Neuronal stem cell (in vitro differentiated cells): ENCODE results near the gene ASAH2.

ENCODE experiments used
- DNase-seq: peaks from one replicate; pipeline ENCODE4 v3.0.0-alpha.2; 2013; ENCODE audit warnings: low spot score
- H2AFZ ChIP-seq: one replicate; pipeline ENCODE4 v1.6.1; 2013; ENCODE audit warnings: mild to moderate bottlenecking, low read length, inconsistent platforms
- H2AK5ac ChIP-seq: 2 replicates; pipeline ENCODE4 v1.6.1; 2013; ENCODE audit warnings: low read depth, mild to moderate bottlenecking, inconsistent platforms, low read length, moderate library complexity, mixed read lengths
- H2BK120ac ChIP-seq: 2 replicates; pipeline ENCODE4 v1.6.1; 2013; ENCODE audit warnings: low read depth, mild to moderate bottlenecking, inconsistent platforms, low read length, moderate library complexity, mixed read lengths
- H2BK12ac ChIP-seq: one replicate; pipeline ENCODE4 v1.6.1; 2013; ENCODE audit warnings: low read length, inconsistent platforms
- H2BK15ac ChIP-seq: 2 replicates; pipeline ENCODE4 v1.6.1; 2013; ENCODE audit warnings: mild to moderate bottlenecking, low read length, inconsistent platforms, mixed read lengths
- H2BK5ac ChIP-seq: one replicate; pipeline ENCODE4 v1.6.1; 2013; ENCODE audit warnings: inconsistent platforms, mild to moderate bottlenecking, low read length, moderate library complexity
- H3K14ac ChIP-seq: one replicate; pipeline ENCODE4 v1.6.1; 2013; ENCODE audit warnings: low read length, inconsistent platforms
- H3K18ac ChIP-seq: 2 replicates; pipeline ENCODE4 v1.6.1; 2013; ENCODE audit warnings: low read length, inconsistent platforms
- H3K23ac ChIP-seq: 2 replicates; pipeline ENCODE4 v1.6.1; 2013; ENCODE audit warnings: low read depth, mild to moderate bottlenecking, mixed read lengths, low read length, inconsistent platforms; ENCODE audit not compliant: poor library complexity
- H3K27ac ChIP-seq: replicated peaks from 3 replicates; pipeline ENCODE4 v1.5.1; 2013; ENCODE audit warnings: low read length, inconsistent platforms
- H3K27me3 ChIP-seq, 3 experiments: 2 replicates each; pipeline ENCODE4 v1.6.1; 2013; ENCODE audit warnings: low read length in 3 of 3, mild to moderate bottlenecking in 2 of 3, inconsistent platforms in 1 of 3, low read depth in 1 of 3, mixed read lengths in 1 of 3, moderate library complexity in 1 of 3; ENCODE audit not compliant: control insufficient read depth in 3 of 3, insufficient read depth in 3 of 3
- H3K36me3 ChIP-seq, 2 donors: replicated peaks in 1 of 2; 2 replicates each; pipeline ENCODE4 v1.6.1; 2013; ENCODE audit warnings: low read length in 2 of 2; ENCODE audit not compliant: control insufficient read depth in 2 of 2, insufficient read depth in 2 of 2
- H3K4ac ChIP-seq: 2 replicates; pipeline ENCODE4 v1.6.1; 2013; ENCODE audit warnings: inconsistent platforms, mild to moderate bottlenecking, low read length, moderate library complexity
- H3K4me1 ChIP-seq, 2 donors: 1 replicate in 1 of 2; 2 replicates in 1 of 2; pipeline ENCODE4 v1.6.1; 2013; ENCODE audit warnings: low read length in 2 of 2, low read depth in 1 of 2; ENCODE audit not compliant: control insufficient read depth in 2 of 2, insufficient read depth in 1 of 2
- H3K4me2 ChIP-seq: one replicate; pipeline ENCODE4 v1.6.1; 2013; ENCODE audit warnings: mild to moderate bottlenecking, low read length, inconsistent platforms; ENCODE audit not compliant: insufficient read depth, poor library complexity, severe bottlenecking
- H3K4me3 ChIP-seq, 2 donors: 2 replicates each; pipeline ENCODE4 v1.5.1; 2013; ENCODE audit warnings: low read length in 2 of 2, mild to moderate bottlenecking in 2 of 2, inconsistent platforms in 1 of 2, moderate library complexity in 1 of 2
- H3K79me1 ChIP-seq: one replicate; pipeline ENCODE4 v1.6.1; 2013; ENCODE audit warnings: low read depth, mild to moderate bottlenecking, inconsistent platforms, low read length, moderate library complexity
- H3K9ac ChIP-seq: one replicate; pipeline ENCODE4 v1.6.1; 2013; ENCODE audit warnings: mild to moderate bottlenecking, low read depth, low read length, inconsistent platforms; ENCODE audit not compliant: poor library complexity
- H3K9me3 ChIP-seq, 2 donors: replicated peaks in 1 of 2; 2 replicates each; pipeline versions ENCODE3 to v1.6.1; 2013; ENCODE audit warnings: low read length in 2 of 2, mild to moderate bottlenecking in 2 of 2, inconsistent platforms in 1 of 2, low read depth in 1 of 2, mixed read lengths in 1 of 2, moderate library complexity in 1 of 2; ENCODE audit not compliant: control insufficient read depth in 2 of 2, insufficient read depth in 1 of 2
- H4K8ac ChIP-seq: one replicate; pipeline ENCODE4 v1.6.1; 2013; ENCODE audit warnings: low read depth, mild to moderate bottlenecking, inconsistent platforms, low read length, moderate library complexity
- H4K91ac ChIP-seq: one replicate; pipeline ENCODE4 v1.6.1; 2013; ENCODE audit warnings: low read length, low read depth, mild to moderate bottlenecking, inconsistent platforms; ENCODE audit not compliant: poor library complexity
- WGBS, 2 donors: extraction: QIAGEN DNeasy Blood & Tissue Kit; methylation state at CpG; one replicate each; pipeline ENCODE4 v1.1.7; 2013; ENCODE audit warnings: missing lambda C conversion rate in 2 of 2, mixed read lengths in 1 of 2; ENCODE audit not compliant: insufficient read length in 2 of 2, insufficient replicate concordance in 1 of 2; ENCODE audit errors: extremely low coverage in 2 of 2; 5-methylcytosine and 5-hydroxymethylcytosine counted together

ASAH2 gene

DNA sequence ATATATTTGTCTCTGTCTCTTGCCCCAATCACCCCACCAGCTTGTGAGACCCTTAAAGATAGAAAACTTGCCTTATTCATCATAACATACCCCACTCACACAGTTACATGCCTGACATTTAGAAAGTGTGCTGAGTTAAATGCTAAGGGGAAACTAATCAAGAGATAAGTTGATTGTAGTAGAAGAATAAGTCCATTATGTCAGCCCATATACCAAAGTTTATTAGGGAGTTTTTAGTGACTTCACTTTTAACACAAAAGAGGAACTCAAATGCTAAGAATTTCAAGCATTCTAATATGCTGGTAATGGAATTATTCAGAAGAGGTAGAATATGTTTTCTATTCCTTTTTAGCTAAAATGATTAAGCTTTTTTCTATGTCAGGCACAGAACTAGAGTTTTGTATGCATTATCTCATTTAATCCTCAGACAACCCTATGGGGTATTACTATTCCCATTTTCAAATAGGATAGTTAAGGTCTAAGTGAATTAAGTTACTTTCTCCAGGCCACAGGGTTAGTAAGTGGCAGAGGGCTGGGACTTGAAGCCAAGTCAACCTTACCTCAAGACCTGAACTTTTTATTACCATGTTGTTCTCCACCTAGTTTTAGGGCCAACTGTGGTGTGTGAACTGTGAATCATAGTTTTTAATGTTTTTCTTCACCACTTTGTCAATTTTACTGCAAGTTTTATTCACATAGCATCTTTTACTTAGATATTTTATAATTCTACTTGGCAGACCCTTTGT is 19.6 kb downstream of the ASAH2 start:
- Histone ChIP-seq H3K9ac (no peak overlapping the region), H3K9me3 (no peaks in the 10 kb centered on the region), H2BK12ac (no peak overlapping the region), H4K91ac (no peak overlapping the region), H3K23ac (no peak overlapping the region), H2AFZ (no peak overlapping the region), H3K4me1 (no peaks in the 10 kb centered on the region), H3K4me2 (no peak overlapping the region), H3K79me1 (no peaks in the 10 kb centered on the region), H2BK15ac (no peak overlapping the region), H3K27ac (no peak overlapping the region), H3K27me3 (peaks cover 0 to 23% (median 0%) of the 10 kb centered on the region in 3 experiments), H3K36me3 (no peaks in the 10 kb centered on the region), H3K14ac (no peak overlapping the region), H3K18ac (no peak overlapping the region), H2BK120ac (no peak overlapping the region), H3K4me3 (no peak overlapping the region), H3K4ac (no peak overlapping the region), H4K8ac (no peak overlapping the region), H2BK5ac (no peak overlapping the region), H2AK5ac (no peak overlapping the region)
- no peak for DNase-seq

GRCh38 chr10:50229460-50229859 is 21.9 kb downstream of the ASAH2 start:
- Histone ChIP-seq H3K4me2 (no peak overlapping the region), H2BK120ac (no peak overlapping the region), H3K18ac (no peak overlapping the region), H3K23ac (no peak overlapping the region), H2BK12ac (no peak overlapping the region), H3K27me3 (peaks cover 0 to 21% (median 0%) of the 10 kb centered on the region in 3 experiments), H2AFZ (no peak overlapping the region), H3K4me3 (no peak overlapping the region), H3K4me1 (no peaks in the 10 kb centered on the region), H3K9me3 (no peaks in the 10 kb centered on the region), H3K36me3 (no peaks in the 10 kb centered on the region), H4K91ac (no peak overlapping the region), H3K9ac (no peak overlapping the region), H4K8ac (no peak overlapping the region), H2AK5ac (no peak overlapping the region), H2BK15ac (no peak overlapping the region), H3K27ac (no peak overlapping the region), H3K79me1 (no peaks in the 10 kb centered on the region), H3K14ac (no peak overlapping the region), H3K4ac (no peak overlapping the region), H2BK5ac (no peak overlapping the region)
- no CpG with 5 or more reads among the region's 1 CpG for WGBS, 2 donors
- DNase-seq: no peak

- Histone ChIP-seq H2AK5ac (no peak overlapping the region), H3K4me2 (no peak overlapping the region), H3K9me3 (no peaks in the 10 kb centered on the region), H3K27ac (no peak overlapping the region), H3K27me3 (peaks cover 0 to 16% (median 0%) of the 10 kb centered on the region in 3 experiments), H3K23ac (no peak overlapping the region), H3K4me1 (no peaks in the 10 kb centered on the region), H3K14ac (no peak overlapping the region), H4K8ac (no peak overlapping the region), H3K79me1 (no peaks in the 10 kb centered on the region), H3K4ac (no peak overlapping the region), H3K4me3 (no peak overlapping the region), H2BK15ac (no peak overlapping the region), H3K18ac (no peak overlapping the region), H4K91ac (no peak overlapping the region), H2BK5ac (no peak overlapping the region), H2BK120ac (no peak overlapping the region), H2BK12ac (no peak overlapping the region), H2AFZ (no peak overlapping the region), H3K36me3 (no peaks in the 10 kb centered on the region), H3K9ac (no peak overlapping the region)
- WGBS, 2 donors: no CpG with 5 or more reads among the region's 4 CpGs
- DNase-seq: no peak
These were observed 22.6 kb downstream of the ASAH2 start for GRCh38 chr10:50228672-50229071.

DNA sequence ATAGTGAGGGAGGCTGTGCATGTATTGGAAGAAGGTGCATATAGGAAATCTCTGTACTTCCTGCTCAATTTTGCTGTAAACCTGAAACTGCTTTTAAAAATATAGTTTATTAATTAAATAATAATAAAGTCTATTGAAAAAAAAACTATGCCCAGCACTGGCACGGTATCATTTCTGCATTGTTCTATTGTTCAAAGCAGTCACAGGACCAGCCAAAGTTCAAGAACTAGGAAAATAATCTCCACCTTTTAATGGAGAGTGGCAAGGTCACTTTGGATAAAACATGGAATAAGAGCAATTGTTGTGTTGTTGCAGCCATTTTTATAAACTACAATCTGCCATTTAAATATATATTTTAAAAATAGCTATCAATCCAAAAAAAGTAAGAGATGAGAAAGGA is 24.7 kb downstream of the ASAH2 start:
- H2BK15ac ChIP-seq: no peak overlapping the region
- DNase-seq: no peak
- H2BK12ac ChIP-seq: no peak overlapping the region
- H3K23ac ChIP-seq: no peak overlapping the region
- H4K8ac ChIP-seq: no peak overlapping the region
- H3K36me3 ChIP-seq: no peaks in the 10 kb centered on the region
- no peak overlapping the region for H2AFZ ChIP-seq
- no peaks in the 10 kb centered on the region for H3K79me1 ChIP-seq
- H3K14ac ChIP-seq: no peak overlapping the region
- no peaks in the 10 kb centered on the region for H3K9me3 ChIP-seq
- no peak overlapping the region for H3K27ac ChIP-seq
- no peak overlapping the region for H3K9ac ChIP-seq
- H2BK5ac ChIP-seq: no peak overlapping the region
- H2BK120ac ChIP-seq: no peak overlapping the region
- no peak overlapping the region for H3K4ac ChIP-seq
- H3K4me3 ChIP-seq: no peak overlapping the region
- H2AK5ac ChIP-seq: no peak overlapping the region
- no peaks in the 10 kb centered on the region for H3K4me1 ChIP-seq
- WGBS, 2 donors: no CpG with 5 or more reads among the region's 1 CpG
- no peak overlapping the region for H3K18ac ChIP-seq
- H3K27me3 ChIP-seq: peaks cover 0 to 7% (median 0%) of the 10 kb centered on the region in 3 experiments
- no peak overlapping the region for H3K4me2 ChIP-seq
- H4K91ac ChIP-seq: no peak overlapping the region
